HG02759 (cell line): ENCODE results near the gene TBX5.

Experiments used
- ATAC-seq: cut with Tn5 transposase; IDR thresholded peaks from one replicate; pipeline ENCODE4 v1.9.1; 2021; ENCODE audit warnings: mild to moderate bottlenecking, moderate library complexity; ENCODE audit not compliant: unreplicated experiment

TBX5 gene

DNA sequence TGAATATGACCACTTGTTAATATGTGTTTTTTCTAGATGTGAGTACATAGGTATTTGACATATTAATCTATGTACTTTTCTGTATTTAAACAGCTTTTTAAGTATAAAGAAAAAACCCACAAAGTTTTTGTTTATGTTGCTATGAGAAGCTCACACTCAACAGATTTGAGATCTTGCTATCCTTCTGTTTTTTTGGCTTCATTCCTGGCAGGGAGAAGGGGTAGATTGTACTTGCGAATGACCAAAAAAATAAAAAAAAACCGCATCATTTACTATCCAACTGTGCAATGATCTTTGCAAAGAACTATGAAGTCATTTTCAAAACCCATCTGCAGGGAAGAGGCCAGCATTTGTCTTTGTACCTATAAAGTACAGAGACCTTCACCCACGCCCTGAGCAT, 28.4 kb upstream of the TBX5 start:
- no peak for ATAC-seq

DNA sequence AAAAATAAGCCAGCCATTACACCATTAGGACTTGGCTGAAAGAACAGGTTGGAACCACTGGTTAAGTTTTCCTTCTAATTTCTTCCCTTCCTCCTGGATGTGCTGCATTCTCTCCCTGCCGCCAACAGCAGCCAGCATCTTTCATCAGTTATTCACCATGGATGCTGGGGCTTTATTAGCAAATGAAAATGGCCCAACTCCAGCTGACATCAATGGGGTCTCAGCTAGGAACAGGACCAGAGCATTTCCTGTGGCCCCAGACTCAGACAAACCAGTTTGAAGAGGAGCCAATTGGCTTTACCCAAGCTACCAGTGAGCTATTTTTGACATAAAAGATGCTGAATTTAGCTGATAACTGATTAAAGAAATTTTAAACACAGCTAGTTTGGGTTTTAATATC, 26.0 kb upstream of the TBX5 start:
- ATAC-seq = no peak

DNA sequence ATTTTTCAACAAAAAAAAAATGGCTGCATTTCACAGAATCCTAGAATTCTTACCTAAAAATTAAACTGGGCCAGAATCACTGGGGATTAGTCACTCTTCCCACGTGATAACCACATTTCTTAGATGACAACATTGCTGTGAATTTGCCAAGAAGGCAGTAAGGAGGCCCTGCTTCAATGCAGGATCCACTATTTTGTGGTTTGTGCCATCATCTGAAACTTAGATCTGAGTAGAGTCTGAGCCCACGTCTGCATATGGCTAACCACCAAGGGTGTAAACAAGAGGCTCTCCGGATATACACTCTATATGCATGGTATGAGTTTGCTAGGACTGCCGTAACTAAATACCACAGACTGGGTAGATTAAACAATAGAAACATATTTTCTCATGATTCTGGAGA, 24.4 kb upstream of the TBX5 start:
- ATAC-seq = no peak

DNA sequence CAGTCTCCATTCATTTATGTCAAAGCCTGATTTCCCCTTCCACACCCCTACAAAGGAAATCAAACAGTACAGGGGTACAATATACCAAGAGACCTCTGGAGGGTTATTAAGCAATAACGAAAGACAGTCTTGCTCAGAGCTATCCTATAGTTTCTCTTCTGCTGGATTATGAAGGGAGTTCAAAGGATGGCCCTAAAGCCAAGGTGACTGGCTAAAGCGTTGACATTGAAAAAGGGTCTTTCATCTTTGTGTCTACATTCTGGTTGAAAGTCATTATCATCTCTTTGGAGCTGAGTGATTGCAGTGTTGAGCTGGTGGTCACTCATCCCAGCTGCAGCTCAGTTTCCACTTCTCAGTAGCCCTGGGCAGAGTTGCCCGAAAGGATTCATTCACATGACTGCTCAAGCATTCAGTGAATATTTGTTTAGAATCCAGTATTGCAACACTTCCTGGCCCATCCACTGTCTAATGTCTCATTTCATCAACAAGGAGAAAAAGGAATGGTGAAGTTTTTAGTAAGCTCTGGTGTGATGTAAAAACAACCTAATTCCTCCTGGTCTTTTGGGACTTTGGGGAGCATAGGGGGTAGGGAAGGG, 19.2 kb upstream of the TBX5 start:
- no peak for ATAC-seq

DNA sequence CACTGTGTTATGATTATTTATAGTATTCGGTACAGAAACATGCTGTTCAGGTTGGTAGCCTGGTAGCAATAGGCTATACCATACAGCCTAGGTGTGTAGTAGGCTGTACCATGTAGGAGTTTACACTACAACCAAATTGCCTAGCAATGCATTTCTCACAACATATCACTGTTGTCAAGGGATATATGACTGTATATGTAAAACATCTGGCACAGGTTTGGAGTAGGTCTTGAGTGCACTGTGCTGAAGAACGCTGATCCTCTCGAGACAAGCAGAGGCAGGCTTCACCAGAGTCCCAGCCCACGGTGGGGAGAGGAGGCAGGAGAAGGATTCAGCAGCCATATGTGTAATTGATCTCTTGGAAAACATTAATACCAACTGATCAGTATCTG, 15.0 kb upstream of the TBX5 start:
- ATAC-seq = no peak

DNA sequence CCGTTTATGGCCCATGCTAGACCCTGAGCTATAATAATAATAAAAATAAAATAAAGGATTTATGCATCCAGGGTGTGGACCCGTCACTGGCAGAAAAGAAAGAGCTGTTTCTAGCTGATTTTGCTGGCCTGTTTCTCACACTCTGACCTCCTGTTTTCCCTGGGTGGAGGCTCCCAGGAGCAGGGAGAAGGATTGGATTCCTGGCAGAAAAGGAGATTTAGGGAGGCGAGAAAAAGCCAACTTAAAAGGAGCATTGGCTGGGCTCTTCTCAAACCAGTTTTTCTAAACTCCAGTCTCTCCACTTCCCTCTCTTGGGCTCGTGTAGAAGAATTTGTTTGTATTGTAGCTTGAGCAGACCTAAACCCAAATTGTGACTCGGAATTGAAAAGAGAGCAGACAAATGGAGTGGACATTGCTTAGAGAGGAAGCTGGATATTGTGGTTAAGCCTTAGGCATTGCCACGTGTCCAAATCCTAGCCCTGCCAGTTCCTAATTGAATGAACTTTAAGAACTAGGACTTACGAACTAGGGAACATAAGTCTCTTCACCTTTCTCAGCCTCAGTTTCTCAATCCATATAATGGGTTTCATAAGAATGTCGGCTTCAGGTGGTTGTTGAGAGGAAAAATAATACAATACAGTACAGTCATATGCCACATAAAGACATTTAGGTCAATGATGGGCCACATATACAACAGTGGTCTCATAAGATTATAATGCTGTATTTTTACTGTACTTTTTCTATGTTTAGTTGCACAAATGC, 14.4 kb upstream of the TBX5 start:
- ATAC-seq = no peak

DNA sequence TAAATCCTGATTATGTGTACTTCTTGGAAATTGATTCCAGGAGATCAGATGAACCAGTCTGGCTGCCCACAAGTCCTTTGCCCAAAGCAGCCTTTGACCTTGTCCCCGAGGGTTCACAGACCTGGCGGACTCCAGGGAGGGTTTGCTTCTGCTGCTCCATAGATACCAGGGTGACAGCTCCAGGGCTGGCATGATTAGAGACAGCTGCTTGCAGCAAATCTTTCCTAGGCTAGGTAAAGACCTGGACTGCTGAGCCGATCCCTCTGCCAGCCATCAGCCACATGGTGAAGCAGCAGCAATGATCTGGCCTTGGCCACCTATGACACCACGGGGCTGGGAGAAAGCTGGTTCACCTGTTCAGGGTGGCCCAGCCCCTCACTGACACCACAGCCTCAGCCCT, 10.1 kb upstream of the TBX5 start:
- no peak for ATAC-seq

DNA sequence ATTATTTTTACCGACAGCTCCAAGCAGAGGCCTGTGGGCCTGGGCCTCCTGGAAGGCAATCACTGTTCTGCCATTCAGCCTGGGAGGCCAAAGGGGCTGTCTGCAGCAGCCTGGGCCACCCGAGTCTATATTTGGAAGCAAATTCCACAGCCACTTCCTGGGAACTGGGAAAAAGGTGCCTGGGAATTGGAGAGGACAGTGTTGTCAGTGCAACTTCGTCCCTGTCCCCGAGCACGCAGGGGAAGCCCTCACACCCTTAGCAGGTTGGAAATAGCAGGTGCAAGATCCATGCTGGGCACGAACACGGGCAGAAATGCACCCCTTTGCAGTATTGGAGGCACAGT, 9.6 kb upstream of the TBX5 start:
- ATAC-seq = no peak

DNA sequence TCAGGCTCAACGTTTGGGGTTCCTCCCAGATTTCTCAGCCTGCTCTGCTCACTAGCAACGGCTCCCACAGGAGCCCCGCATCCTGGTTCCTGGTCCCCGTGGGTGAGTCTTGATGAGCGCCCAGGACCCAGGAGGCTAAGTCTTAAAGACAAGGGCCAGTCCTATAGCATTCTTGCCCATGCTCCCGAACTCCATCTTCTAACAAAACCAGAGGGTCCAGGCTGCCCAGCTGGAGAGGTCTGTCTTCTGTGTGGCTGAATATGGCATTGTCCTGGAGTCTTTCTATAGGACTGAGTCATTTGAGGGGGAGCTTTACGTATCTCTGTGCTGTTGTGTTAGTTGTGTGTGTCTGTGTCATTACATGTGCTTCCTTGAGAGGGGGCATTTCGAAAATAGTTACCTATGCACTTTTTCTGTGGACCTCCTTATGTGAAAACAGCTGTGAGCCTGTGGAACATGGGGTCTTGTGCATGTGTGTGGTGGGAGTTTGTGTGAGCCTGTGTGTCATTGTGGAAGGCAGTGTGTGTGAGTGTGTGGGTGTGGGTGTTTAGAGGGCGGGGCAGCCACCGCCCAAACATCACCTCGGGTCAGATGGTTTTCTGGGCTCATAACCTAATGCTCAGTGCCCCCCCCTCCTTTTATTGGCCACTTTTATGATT, 9.1 kb upstream of the TBX5 start:
- ATAC-seq = no peak

DNA sequence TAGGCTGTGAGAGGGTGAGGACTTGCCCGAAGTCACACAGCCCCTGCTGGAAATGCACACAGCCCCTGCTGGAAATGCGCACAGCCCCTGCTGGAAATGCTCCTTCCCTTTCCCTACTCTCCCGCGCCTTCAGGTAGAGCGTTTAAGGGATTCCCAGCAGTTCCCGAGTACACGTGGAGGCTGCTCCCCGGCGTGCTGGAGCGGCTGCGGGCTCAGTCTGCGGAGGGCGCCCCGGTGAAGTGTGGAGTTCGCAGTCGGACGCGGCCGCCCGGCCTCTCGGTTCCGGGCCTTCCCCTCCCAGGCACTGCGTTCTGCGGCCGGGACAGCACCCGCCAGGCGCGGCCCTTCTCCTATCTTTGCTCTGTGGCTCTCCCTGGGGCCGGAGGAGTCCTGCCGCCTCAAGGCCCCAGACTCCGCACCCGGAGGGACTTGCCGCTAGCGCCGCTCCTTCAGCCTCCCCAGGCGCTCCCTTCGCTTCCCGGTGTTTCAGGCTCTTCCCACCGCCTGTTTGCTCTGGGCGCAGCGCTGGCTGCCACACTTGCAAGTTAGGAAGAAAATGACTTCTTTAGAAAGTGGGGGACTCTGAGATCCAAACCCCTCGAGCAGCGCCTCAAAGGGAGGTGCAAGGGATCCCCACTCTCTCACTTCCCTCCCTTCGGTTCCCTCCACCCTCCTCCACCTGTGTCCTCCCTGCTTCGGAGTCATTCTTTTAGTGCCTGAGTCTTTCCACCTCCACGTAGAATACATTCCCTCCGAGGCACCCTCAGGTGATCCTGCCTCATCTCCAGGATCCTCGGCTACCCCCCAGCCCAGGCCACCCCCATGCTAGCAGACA, 8.3 kb upstream of the TBX5 start:
- ATAC-seq = no peak

DNA sequence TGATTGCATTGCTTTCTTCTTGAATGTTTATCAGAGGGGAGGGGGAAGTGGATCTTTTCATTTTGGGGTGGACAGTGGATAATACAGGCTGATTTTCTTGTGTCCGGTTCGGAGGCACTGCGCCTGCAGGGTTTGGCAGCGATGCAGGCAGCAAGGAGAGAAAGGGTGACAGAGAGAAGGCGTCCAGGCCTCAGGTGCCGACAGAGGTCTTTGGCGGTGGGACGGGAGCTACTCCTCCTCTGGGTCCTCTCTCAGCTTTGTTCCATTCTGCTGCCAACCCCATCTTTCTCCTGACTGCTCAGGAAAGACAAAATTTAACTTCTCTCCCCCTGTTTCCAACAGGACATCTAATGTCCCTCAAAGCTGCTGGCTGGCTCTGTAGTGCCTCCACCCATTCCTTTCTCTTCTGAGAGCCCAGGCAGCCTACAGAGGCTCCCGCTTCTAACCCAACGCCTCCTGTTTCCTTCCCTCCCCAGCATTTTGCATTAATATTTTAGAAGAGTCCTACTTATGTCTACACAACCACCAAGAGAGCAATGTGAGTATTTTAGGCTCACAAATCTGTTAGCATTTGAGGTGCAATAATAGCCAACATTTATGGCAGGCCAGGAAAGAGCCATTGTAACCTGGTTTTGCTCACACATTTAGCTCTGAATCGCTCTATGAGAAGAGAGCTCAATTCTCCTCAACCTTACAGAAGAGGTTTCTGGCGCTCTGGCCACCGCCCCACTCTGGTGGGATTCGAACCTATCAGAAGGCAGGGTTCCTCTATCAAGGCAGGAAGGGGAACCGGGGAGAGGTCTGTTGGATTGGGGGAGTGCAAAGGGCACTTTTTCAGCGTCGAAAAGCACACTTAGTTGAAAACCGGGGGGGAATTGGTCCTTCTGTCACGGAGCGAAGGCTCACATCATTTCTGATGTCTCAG, 7.1 kb upstream of the TBX5 start:
- no peak for ATAC-seq

DNA sequence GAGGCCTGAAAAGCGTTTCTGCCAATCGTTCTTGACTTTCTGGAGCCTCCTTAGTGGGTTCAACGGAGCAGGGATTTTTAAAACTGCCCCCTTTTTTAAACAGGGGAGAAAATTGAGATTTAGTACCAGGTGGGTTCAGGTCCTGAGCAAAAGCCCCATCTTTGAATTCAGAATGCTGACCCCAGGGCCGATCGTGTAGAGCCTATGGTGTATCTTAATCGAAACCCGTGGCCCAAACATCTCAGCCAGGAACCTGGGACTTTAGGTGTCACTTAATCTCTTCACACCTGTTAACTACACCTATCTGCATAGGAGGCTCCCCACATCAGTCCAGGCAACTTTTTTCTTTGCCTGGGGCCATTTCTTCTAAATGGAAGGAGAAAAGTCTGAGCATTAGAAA, 6.4 kb upstream of the TBX5 start:
- ATAC-seq = no peak

DNA sequence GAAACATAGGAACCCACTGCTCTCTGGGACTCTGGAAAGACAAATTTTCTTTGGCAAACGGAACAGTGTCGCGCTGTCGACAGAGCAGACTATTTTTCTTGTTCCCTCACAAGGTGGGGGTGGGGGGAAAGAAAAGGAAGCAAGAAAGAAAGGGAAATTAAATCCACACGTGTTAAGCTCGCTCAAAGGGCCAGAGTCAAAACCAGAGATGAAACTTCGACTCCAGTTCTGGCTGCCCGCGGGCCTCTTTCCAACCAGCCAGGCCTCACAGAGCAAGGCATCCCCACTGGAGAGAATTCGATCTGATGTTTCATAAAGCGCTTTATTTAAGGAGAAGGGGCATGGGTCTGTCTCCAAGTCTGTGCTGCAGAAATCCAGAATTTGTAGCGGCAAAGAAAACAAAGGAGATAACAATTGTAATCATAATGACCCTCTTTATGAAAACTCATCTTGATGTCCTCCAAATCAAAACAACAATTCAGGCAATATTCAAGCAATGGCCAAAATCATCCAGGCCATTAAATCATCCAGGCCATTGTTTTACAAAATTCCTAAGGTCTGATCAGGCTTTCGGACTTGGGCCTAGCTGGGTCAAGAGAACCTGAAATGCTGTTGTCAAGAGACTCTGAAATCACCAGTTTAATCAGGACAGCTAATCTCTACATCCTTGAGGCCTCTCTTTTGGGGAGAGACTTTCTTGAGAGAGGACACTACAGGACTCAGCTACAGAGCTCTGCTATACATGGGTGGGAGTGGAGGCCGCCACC, 5.3 kb upstream of the TBX5 start:
- ATAC-seq = no peak

DNA sequence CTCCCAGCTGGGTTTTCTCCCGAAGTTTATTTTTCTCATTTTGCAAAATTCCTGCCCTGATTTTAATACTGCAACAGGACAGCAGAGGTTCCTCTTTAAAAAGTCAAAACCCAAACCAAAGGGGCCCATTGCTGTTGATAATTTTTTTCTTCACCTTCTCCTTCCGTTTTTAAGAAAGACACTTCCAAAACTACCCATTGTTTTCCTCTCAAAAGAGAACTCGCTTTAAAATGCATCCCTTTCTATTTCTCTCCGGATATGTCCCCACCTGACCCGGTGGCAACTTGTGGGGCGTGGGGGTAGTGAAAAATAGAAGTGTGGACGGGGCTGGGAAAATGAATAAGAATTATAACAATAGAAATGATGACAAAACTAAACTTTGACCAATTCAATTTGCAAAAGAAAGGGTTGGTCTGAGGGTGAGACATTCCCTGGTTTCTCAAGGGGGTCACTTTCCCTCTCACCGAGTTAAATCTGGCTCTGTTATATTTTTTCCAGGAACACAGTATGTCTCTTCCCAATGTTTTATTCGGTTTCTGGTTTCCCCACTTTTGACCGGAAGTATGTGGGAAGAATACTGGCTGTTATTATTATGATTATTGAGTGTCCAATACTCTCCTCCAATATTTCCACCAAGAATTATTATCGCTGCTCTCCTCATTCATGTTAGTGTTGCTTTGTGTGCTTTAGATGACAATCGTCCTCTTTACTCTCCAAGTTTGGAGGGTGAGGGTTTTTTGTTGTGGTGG, 4.1 kb upstream of the TBX5 start:
- no peak for ATAC-seq

DNA sequence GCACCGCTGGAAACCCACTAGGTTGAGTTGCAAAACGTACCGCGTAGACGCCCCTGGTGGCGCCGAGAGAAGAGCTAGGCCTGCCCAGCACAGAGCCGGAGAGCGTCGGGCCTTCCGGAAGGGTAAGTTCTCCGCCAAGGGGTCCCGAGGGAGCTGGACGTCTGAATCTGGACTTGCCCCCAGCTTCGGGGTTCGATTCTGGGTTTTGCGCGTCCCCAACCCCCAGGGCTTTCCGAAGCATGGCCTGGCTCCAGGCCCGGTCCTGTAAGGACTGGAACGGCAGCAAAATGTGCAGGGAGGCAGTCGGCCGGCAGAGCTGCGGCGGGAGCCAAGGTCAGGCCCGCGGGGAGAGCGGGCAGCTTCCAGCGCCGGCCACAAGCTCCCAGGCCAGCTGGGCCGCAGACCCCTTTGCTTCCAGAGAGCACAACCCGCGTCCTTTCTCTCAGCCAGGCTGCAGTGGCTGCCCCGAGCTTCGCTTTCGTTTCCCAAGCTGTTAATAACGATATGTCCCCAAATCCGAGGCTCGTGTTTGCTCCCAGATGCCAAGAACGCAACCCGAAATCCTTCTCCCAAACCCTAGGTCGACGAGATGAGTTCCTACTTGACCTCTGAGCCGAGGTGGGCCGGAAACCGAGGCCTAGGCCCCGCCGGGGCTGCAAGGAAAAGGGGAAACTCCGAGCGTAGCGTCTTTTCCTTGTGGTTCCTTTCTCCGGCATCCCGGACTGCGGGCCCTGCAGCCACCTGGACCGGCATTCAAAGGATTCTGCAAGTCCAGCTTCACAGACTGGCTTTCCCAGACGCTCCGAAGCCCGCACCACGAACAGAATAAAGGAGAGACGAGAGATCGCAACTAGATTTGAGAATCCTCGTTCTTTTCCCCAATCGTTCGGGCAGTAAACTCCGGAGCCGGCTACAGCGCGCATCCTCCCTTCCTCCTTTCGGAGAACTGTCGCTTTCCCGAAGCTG, 3.2 kb upstream of the TBX5 start:
- ATAC-seq = no peak

DNA sequence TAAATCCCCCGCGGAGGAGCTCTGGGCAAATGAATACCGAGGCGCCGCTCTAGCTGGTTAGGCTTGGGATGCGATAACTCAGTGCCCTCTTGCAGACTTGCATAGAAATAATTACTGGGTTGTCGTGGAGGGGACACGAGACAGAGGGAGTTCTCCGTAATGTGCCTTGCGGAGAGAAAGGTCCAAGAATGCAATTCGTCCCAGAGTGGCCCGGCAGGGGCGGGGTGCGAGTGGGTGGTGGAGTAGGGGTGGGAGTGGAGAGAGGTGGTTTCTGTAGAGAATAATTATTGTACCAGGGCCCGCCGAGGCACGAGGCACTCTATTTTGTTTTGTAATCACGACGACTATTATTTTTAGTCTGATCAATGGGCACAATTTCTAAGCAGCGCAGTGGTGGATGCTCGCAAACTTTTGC, 2.5 kb upstream of the TBX5 start:
- ATAC-seq = no peak

DNA sequence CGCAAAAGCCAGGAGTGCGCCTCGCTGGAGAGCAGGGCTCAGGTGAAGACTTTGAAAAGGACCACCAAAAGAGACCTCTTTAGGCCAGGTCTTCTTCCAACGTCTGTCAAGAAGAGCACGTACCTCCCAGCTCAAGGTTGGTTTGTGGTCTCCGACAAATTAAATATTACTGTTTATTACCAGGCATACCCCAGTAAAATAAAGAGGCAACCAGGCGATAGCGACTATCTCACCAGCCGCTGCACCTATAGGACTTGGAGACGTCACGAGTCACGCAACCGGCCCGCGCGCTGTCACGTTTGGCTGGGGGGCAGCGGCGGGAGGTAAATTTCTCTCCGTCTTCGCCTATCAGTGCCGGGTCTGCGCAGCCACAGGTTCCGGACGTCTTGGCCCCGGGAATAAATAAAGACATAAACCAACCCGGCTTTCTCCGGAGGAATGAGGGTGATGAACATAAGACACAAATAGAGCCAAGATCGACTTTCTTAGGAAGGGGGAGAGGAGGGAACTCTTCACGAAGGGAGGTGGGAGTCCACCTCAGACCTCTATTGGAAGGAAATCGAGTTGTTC, 2.0 kb upstream of the TBX5 start:
- ATAC-seq = no peak
